IPS-NIHi11 (cell line): ENCODE measurements around the gene DYSF.
"Not testable (repeated sequence)": the region's sequence is repeated elsewhere in the genome, so short reads cannot be mapped to it uniquely, and the experiment has no call there.

Experiments
- DNase-seq: peaks from one replicate; pipeline ENCODE4 v3.0.0; 2012; ENCODE audit warnings: mixed read lengths, low spot score

DYSF gene

GRCh38 chr2:71647356-71647755, 194.0 kb downstream of the DYSF start:
- DNase-seq = no peak

- DNase-seq = no peak
Observed at GRCh38 chr2:71655498-71655897, 202.1 kb downstream of the DYSF start.

GRCh38 chr2:71658256-71658655, 204.9 kb downstream of the DYSF start:
- not testable (repeated sequence) for DNase-seq

DNA sequence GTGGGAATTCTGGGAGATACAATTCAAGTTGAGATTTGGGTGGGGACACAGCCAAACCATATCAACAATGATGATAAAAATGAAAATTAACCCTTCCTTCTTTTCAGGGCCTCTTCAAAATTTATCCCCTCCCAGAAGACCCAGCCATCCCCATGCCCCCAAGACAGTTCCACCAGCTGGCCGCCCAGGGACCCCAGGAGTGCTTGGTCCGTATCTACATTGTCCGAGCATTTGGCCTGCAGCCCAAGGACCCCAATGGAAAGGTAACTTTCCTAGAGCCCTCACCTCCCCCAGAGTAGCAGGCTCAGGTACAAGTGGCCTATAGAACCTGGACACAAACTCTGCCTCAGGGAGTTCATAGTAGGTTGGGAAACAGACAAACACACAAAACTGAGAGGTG, 205.4 kb downstream of the DYSF start:
- DNase-seq = no peak

GRCh38 chr2:71659868-71660518, 206.6 kb downstream of the DYSF start:
- no peak for DNase-seq

GRCh38 chr2:71661782-71662181, 208.4 kb downstream of the DYSF start:
- no peak for DNase-seq

DNA sequence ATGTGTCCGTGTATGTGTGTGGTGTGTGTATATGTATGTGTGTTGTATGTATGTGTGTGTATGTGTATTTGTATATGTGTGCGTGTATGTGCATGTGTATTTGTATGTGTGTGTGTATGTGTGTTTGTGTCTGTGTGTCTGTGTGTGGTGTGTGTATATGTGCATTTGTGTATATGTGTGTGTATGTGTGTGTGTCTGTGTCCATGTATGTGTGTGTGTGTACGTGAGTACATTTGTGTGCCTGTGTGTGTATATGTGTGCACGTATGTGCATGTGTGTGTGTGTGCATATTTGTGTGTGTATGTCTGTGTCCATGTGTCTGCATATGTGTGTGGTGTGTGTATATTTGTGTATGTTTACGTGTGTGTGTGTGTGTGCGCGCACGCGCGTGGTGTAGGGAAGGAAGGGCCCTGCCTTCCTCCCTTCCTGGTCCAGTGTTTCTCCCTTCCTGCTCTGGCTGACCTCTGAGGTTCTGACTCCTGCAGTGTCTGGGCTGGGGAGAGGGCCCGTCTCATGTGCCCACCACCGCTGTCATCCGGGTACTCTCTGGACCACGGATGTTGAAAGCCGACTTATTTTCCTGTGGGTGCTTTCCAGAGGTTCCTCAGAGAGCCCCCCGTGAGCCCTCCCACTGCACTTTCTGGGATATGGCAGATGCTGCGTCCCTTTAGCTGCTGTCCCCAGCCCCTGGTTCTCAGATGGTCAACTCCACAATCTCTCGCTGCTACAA, 209.5 kb downstream of the DYSF start:
- no peak for DNase-seq

DNA sequence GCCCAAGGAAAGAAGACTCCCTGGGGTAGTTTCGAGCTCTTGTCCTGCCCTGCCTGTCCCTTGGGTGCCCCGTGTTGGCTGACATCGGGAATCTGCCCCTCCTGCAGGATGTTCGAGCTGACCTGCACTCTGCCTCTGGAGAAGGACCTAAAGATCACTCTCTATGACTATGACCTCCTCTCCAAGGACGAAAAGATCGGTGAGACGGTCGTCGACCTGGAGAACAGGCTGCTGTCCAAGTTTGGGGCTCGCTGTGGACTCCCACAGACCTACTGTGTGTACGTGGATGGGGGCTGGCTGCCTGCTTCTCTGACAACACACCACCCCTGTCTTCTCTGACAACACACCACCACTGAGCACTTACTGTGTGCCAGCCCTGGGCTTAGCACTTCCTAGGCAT, 210.8 kb downstream of the DYSF start:
- no peak for DNase-seq

DNA sequence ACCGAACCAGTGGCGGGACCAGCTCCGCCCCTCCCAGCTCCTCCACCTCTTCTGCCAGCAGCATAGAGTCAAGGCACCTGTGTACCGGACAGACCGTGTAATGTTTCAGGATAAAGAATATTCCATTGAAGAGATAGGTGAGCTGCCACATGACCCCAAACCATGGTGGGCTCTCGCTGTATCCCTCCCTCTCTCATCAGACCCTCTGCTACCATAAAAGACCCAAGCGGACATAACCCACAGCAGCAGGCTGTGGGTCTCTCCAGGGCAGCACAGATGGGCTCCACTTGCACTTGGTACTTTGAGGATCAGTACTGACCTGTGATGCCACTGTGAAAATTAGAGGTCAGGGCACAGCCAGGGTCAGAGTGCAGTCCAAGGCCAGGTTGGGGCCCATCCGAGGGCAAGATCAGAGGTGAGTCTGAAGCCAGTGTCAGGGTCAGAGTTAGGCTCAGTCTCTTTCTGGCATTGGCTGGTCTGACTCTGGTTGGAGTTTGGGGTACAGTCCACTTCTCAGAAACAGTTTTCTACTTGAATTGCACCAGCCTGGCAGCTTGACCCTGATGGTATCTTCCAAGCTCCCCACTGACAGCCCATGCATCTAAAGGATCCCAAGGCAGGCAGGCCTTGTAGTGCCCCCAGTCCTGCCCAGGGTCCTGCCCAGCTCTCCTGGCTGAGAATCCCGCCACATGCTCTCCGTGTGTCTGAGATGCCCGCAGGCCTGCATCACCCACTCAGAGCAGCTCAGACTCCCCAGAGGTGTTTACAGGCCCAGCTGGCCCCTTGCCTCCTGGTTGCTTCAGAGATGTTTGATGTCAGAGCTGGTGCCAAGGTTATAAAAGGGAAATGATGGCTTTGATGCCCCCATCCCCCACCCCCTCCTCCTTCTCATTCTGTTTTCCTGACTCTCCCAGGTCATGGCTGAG, 212.1 kb downstream of the DYSF start:
- no peak for DNase-seq

DNA sequence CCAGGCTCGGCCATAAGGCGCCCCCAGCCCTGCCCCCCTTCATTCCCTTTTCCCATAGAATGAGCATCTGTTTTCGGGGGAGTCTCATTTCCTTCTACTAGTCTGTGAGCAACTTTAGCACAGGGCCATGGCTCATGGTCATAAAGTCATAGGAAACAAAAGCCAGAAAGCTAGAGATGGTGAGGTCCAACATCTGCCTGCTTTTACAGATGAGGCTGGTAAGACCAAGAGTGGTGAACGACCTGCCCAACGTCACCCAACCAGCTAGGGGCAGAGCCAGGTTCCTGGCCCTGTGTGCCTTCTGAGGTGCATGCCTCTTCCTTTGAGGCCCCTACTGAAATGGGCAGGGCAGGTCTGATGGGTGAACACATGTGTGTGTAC, 212.7 kb downstream of the DYSF start:
- DNase-seq = no peak

GRCh38 chr2:71667256-71668182, 214.2 kb downstream of the DYSF start:
- peak; percentile 14 for DNase-seq

GRCh38 chr2:71668326-71669057, 215.1 kb downstream of the DYSF start:
- DNase-seq = peak; percentile 34

- peak; percentile 14 for DNase-seq
Observed at GRCh38 chr2:71669058-71669456, 215.7 kb downstream of the DYSF start.

- DNase-seq = peak; percentile 2
Observed at GRCh38 chr2:71669628-71670429, 216.5 kb downstream of the DYSF start.

GRCh38 chr2:71670430-71670795, 217.1 kb downstream of the DYSF start:
- peak; percentile 7 for DNase-seq

DNA sequence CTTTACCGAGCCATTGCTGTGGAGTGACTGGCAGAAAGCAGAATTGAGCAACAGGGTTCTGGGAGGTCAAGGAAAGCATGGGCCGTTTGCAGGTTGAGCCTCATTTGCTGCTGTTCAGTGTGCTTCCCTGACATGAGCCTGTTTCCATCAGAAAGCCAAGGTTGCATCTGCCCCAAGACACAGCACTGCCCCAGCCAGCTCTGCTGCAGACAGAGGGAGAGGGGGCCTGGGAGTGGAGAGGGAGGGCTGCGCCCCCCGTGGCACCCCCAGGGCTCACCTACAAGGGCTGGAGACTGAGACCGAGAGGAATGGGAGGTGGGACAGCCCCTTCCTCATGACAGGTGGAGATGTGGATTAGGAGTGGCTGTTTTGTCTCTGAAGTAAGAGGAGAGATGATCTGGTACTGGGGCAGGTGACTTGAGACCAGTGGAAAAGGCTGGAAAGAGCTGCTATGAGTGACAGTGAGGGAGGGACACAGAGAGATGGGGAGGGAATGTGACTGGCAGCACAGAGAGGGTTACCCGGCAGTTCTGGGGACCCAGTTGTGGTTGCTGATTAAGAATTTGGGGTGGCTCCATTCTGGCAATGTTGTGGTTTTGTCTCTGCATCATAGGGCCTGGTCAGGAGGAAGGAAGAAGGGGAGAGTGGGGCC, 218.0 kb downstream of the DYSF start:
- DNase-seq = peak; percentile 7

DNA sequence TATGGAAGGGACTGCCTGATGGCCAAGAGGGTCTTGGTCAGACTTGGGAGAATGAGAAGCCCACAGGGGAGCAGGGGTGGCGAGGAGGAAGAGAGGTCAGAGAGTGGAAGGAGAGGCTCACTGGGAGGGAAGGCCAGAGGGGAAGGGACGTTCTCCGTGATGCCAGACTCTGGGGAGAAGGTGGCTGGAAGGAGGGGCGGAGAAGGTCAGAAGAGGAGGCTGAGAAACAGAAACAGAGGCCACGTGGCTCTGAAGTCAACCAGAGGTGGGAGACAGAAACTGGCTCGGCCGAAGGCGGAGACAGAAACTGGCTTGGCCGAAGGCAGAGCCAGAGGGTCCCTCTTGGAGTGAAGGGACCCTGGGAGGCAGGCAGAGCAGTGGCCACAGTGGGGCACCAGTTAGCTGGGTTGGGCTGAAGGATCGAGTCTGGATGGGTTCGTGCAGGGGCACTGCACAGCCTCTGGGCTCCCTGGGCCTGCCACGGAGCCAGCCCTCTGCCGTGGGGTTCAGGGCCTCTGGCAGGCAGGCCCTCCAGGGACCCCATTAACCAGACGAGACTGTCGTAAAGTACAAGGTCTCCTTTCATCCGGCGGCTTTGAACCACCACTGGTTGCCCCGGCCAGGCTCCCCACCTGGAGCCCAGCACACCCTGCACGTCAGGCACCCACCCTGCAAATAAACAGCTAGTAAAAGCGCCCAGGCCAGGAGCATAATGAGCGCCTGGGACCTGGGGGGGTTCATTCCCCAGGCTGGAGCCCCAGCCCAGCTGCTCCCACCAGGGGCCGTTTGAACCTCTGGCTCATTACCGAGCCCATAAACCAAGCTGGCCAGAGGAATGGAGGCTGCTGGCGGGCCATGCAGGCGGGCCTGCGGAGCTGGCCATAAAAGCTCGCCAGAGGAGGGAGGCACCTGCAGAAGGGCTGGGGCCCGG, 218.8 kb downstream of the DYSF start:
- DNase-seq = peak; percentile 70
